ENCODE results near the gene ASCL2. TPM values are rescaled to one million over a fixed set of nuclear protein-coding genes. Genes with fewer than 3 reads are reported as not detected.

Gene ASCL2
- total RNA-seq, 1 donor, result not detected

- no peak for TF ChIP-seq CTCF (IDR thresholded peaks at IDR 0.05; ENCODE audit: insufficient read depth, low read length)
- no peak for DNase-seq (ENCODE audit: low read depth)
- H3K4me3 ChIP-seq (ENCODE audit: low read depth, low read length), result no peak overlapping the region
Observed at GRCh38 chr11:2256951-2257700, 13.3 kb downstream of the ASCL2 start.

GRCh38 chr11:2256293-2256913 lies 14.0 kb downstream of the ASCL2 start:
- H3K4me3 ChIP-seq (ENCODE audit: low read depth, low read length), result no peak overlapping the region
- no peak for TF ChIP-seq CTCF (IDR thresholded peaks at IDR 0.05; ENCODE audit: insufficient read depth, low read length)
- no peak for DNase-seq (ENCODE audit: low read depth)

GRCh38 chr11:2252018-2252417 lies 18.4 kb downstream of the ASCL2 start:
- H3K4me3 ChIP-seq (ENCODE audit: low read depth, low read length), result no peak overlapping the region
- TF ChIP-seq CTCF (IDR thresholded peaks at IDR 0.05; ENCODE audit: insufficient read depth, low read length), result no peak
- DNase-seq (ENCODE audit: low read depth), result no peak

GRCh38 chr11:2251138-2251537 lies 19.2 kb downstream of the ASCL2 start:
- no peak for DNase-seq (ENCODE audit: low read depth)
- no peak overlapping the region for H3K4me3 ChIP-seq (ENCODE audit: low read depth, low read length)
- TF ChIP-seq CTCF (IDR thresholded peaks at IDR 0.05; ENCODE audit: insufficient read depth, low read length), result no peak

GRCh38 chr11:2250485-2250884 lies 19.9 kb downstream of the ASCL2 start:
- no peak for TF ChIP-seq CTCF (IDR thresholded peaks at IDR 0.05; ENCODE audit: insufficient read depth, low read length)
- no peak for DNase-seq (ENCODE audit: low read depth)
- no peak overlapping the region for H3K4me3 ChIP-seq (ENCODE audit: low read depth, low read length)

- no peak overlapping the region for H3K4me3 ChIP-seq (ENCODE audit: low read depth, low read length)
- TF ChIP-seq CTCF (IDR thresholded peaks at IDR 0.05; ENCODE audit: insufficient read depth, low read length), result no peak
- DNase-seq (ENCODE audit: low read depth), result no peak
Observed at GRCh38 chr11:2250041-2250440, 20.3 kb downstream of the ASCL2 start.

Data from fibroblast of the aortic adventitia (primary cell).